ENCODE data around the gene SLC17A5. TPM values are rescaled to one million over a fixed set of nuclear protein-coding genes. Genes with fewer than 3 reads are reported as not detected.
"Not testable (repeated sequence)": the region's sequence is repeated elsewhere in the genome, so short reads cannot be mapped to it uniquely, and the experiment has no call there.

The SLC17A5 gene
- total RNA-seq, 2 experiments from 2014 or later: 5.3 to 6.2 TPM

GRCh38 chr6:73624896-73625295 is 28.9 kb downstream of the SLC17A5 start:
- Mint-ChIP-seq H3K9me3 (no peaks in the 10 kb centered on the region), H3K36me3 (ENCODE audit: low read depth) (peaks cover 39% of the 10 kb centered on the region), H3K4me1 (ENCODE audit: low read depth) (peaks cover 7% of the 10 kb centered on the region), H3K27ac (no peak overlapping the region), H3K4me3 (no peak overlapping the region), H3K27me3 (no peaks in the 10 kb centered on the region)
- no peaks in the 10 kb centered on the region for H3K27me3 ChIP-seq (ENCODE audit: control insufficient read depth in 1 of 2, insufficient read depth in 2 of 2, low read length in 2 of 2)
- intact Hi-C loops (cut with DNase I, micrococcal nuclease): no loop called here
- POLR2A ChIA-PET: interaction anchor here (0.6 kb wide), 1 partner anchor 163 kb away, joined by 3 read pairs; the partner anchor contains the start of gene MTO1
- H3K9me3 ChIP-seq (ENCODE audit: control insufficient read depth in 1 of 2, insufficient read depth in 1 of 2, low read length in 2 of 2): no peaks in the 10 kb centered on the region
- no peak for TF ChIP-seq CTCF (IDR thresholded peaks at IDR 0.05)
- H3K4me1 ChIP-seq (ENCODE audit: insufficient read depth, low read length): no peaks in the 10 kb centered on the region
- no peak overlapping the region for H3K4me3 ChIP-seq (ENCODE audit: low read length)
- DNase-seq: no peak
- CTCF ChIA-PET: no interaction called here
- H3K27ac ChIP-seq (ENCODE audit: low read depth in 1 of 2, low read length in 2 of 2): no peak overlapping the region
- H3K36me3 ChIP-seq (ENCODE audit: insufficient read depth, low read length): peaks cover 27% of the 10 kb centered on the region
- no peak for ATAC-seq (ENCODE audit: poor library complexity)

GRCh38 chr6:73623480-73623879 is 30.3 kb downstream of the SLC17A5 start:
- H3K27me3 ChIP-seq (ENCODE audit: control insufficient read depth in 1 of 2, insufficient read depth in 2 of 2, low read length in 2 of 2); H3K9me3 Mint-ChIP-seq; H3K4me1 Mint-ChIP-seq (ENCODE audit: low read depth); intact Hi-C loops (cut with DNase I, micrococcal nuclease); ATAC-seq (ENCODE audit: poor library complexity); POLR2A ChIA-PET; H3K9me3 ChIP-seq (ENCODE audit: control insufficient read depth in 1 of 2, insufficient read depth in 1 of 2, low read length in 2 of 2); H3K4me3 ChIP-seq (ENCODE audit: low read length); H3K27me3 Mint-ChIP-seq; DNase-seq; H3K4me3 Mint-ChIP-seq; H3K4me1 ChIP-seq (ENCODE audit: insufficient read depth, low read length); H3K27ac ChIP-seq (ENCODE audit: low read depth in 1 of 2, low read length in 2 of 2); H3K27ac Mint-ChIP-seq: not testable (repeated sequence)
- CTCF ChIA-PET: interaction anchor here (1.5 kb wide), 1 partner anchor 108 kb away, joined by 3 read pairs; no protein-coding TSS in a partner anchor
- H3K36me3 ChIP-seq (ENCODE audit: insufficient read depth, low read length): peaks cover 27% of the 10 kb centered on the region
- H3K36me3 Mint-ChIP-seq (ENCODE audit: low read depth): peaks cover 36% of the 10 kb centered on the region

- CTCF ChIA-PET; intact Hi-C loops (cut with DNase I, micrococcal nuclease); H3K4me1 Mint-ChIP-seq (ENCODE audit: low read depth); DNase-seq; H3K4me1 ChIP-seq (ENCODE audit: insufficient read depth, low read length); H3K27ac ChIP-seq (ENCODE audit: low read depth in 1 of 2, low read length in 2 of 2); H3K27ac Mint-ChIP-seq; POLR2A ChIA-PET; H3K27me3 ChIP-seq (ENCODE audit: control insufficient read depth in 1 of 2, insufficient read depth in 2 of 2, low read length in 2 of 2); H3K4me3 ChIP-seq (ENCODE audit: low read length); H3K4me3 Mint-ChIP-seq; ATAC-seq (ENCODE audit: poor library complexity); H3K9me3 Mint-ChIP-seq; H3K27me3 Mint-ChIP-seq; H3K9me3 ChIP-seq (ENCODE audit: control insufficient read depth in 1 of 2, insufficient read depth in 1 of 2, low read length in 2 of 2): not testable (repeated sequence)
- peaks cover 53% of the 10 kb centered on the region for H3K36me3 Mint-ChIP-seq (ENCODE audit: low read depth)
- peaks cover 29% of the 10 kb centered on the region for H3K36me3 ChIP-seq (ENCODE audit: insufficient read depth, low read length)
Measured at GRCh38 chr6:73618082-73618481, 35.7 kb downstream of the SLC17A5 start.

- Mint-ChIP-seq H3K4me1 (ENCODE audit: low read depth) (peaks cover 5% of the 10 kb centered on the region), H3K36me3 (ENCODE audit: low read depth) (peaks cover 47% of the 10 kb centered on the region), H3K27me3 (no peaks in the 10 kb centered on the region), H3K9me3 (no peaks in the 10 kb centered on the region), H3K27ac (no peak overlapping the region), H3K4me3 (no peak overlapping the region)
- Histone ChIP-seq H3K27me3 (ENCODE audit: control insufficient read depth in 1 of 2, insufficient read depth in 2 of 2, low read length in 2 of 2) (no peaks in the 10 kb centered on the region), H3K9me3 (ENCODE audit: control insufficient read depth in 1 of 2, insufficient read depth in 1 of 2, low read length in 2 of 2) (no peaks in the 10 kb centered on the region), H3K4me3 (ENCODE audit: low read length) (no peak overlapping the region), H3K27ac (ENCODE audit: low read depth in 1 of 2, low read length in 2 of 2) (no peak overlapping the region), H3K4me1 (ENCODE audit: insufficient read depth, low read length) (no peaks in the 10 kb centered on the region), H3K36me3 (ENCODE audit: insufficient read depth, low read length) (peaks cover 34% of the 10 kb centered on the region)
- DNase-seq (no peak), ATAC-seq (ENCODE audit: poor library complexity) (no peak)
- CTCF ChIA-PET: no interaction called here
- intact Hi-C loops (cut with DNase I, micrococcal nuclease): no loop called here
- TF ChIP-seq CTCF (IDR thresholded peaks at IDR 0.05): no peak
- POLR2A ChIA-PET: interaction anchor here (8.0 kb wide), 1 partner anchor 101 kb away, joined by 89 read pairs; no protein-coding TSS in a partner anchor
Measured at GRCh38 chr6:73614802-73615201, 39.0 kb downstream of the SLC17A5 start.

Measured in CD4-positive, alpha-beta T cell (primary cell).